ENCODE results near the gene AZIN2. TPM values are rescaled to one million over a fixed set of nuclear protein-coding genes. Genes with fewer than 3 reads are reported as not detected.
A peak's percentile ranks its signal among the peaks of the same experiment; 100 is the strongest.

The AZIN2 gene
- total RNA-seq, 6 experiments from 2014 or later: 0.62 to 1.2 (median 0.85) TPM

GRCh38 chr1:33111965-33112364 lies 31.0 kb downstream of the AZIN2 start:
- 34% methylated on average over 3 of the region's 3 CpGs for WGBS (ENCODE audit: insufficient coverage, low coverage, low lambda C conversion rate, missing lambda C conversion rate)
- ATAC-seq (peak in 1 of 4 donors; percentile 50), DNase-seq (no peak)

GRCh38 chr1:33117440-33118085 lies 36.6 kb downstream of the AZIN2 start:
- ATAC-seq (no peak), DNase-seq (no peak)
- intact Hi-C loops (cut with DNase I): no loop called here
- no peaks in the 10 kb centered on the region for H3K36me3 ChIP-seq
- H3K27ac ChIP-seq: no peak overlapping the region
- H3K4me1 ChIP-seq: no peaks in the 10 kb centered on the region
- H3K4me3 ChIP-seq: no peak overlapping the region
- no peaks in the 10 kb centered on the region for H3K27me3 ChIP-seq
- WGBS (ENCODE audit: insufficient coverage, low coverage, low lambda C conversion rate, missing lambda C conversion rate): 67% methylated on average over 4 of the region's 13 CpGs
- H3K9me3 ChIP-seq: no peaks in the 10 kb centered on the region
- TF ChIP-seq CTCF (IDR thresholded peaks at IDR 0.05) (no peak), POLR2A (IDR thresholded peaks at IDR 0.05) (no peak)

More at GRCh38 chr1:33111965-33112364, 31.0 kb downstream of the AZIN2 start:
- Histone ChIP-seq H3K9me3 (no peaks in the 10 kb centered on the region), H3K27ac (no peak overlapping the region), H3K36me3 (no peaks in the 10 kb centered on the region), H3K4me1 (no peaks in the 10 kb centered on the region), H3K4me3 (no peak overlapping the region), H3K27me3 (no peaks in the 10 kb centered on the region)
- intact Hi-C loops (cut with DNase I): no loop called here
- TF ChIP-seq POLR2A (IDR thresholded peaks at IDR 0.05): no peak
- peak in 3 of 4 donors; percentile 13 to 34 (median 28) for TF ChIP-seq CTCF (IDR thresholded peaks at IDR 0.05)

GRCh38 chr1:33118274-33118673 lies 37.3 kb downstream of the AZIN2 start:
- no peak for ATAC-seq
- no peak for TF ChIP-seq POLR2A (IDR thresholded peaks at IDR 0.05)
- H3K27ac ChIP-seq: no peak overlapping the region
- intact Hi-C loops (cut with DNase I): no loop called here
- no peaks in the 10 kb centered on the region for H3K36me3 ChIP-seq
- no peak for DNase-seq
- WGBS (ENCODE audit: insufficient coverage, low coverage, low lambda C conversion rate, missing lambda C conversion rate): 40% methylated on average over 1 of the region's 4 CpGs
- no peak overlapping the region for H3K4me3 ChIP-seq
- no peaks in the 10 kb centered on the region for H3K4me1 ChIP-seq
- H3K27me3 ChIP-seq: no peaks in the 10 kb centered on the region
- H3K9me3 ChIP-seq: no peaks in the 10 kb centered on the region

- ATAC-seq (no peak), DNase-seq (no peak)
- H3K4me1 ChIP-seq: no peaks in the 10 kb centered on the region
- no peaks in the 10 kb centered on the region for H3K27me3 ChIP-seq
- intact Hi-C loops (cut with DNase I): no loop called here
- TF ChIP-seq CTCF (IDR thresholded peaks at IDR 0.05) (no peak), POLR2A (IDR thresholded peaks at IDR 0.05) (no peak)
- H3K36me3 ChIP-seq: no peaks in the 10 kb centered on the region
- H3K27ac ChIP-seq: no peak overlapping the region
- no peak overlapping the region for H3K4me3 ChIP-seq
- WGBS (ENCODE audit: insufficient coverage, low coverage, low lambda C conversion rate, missing lambda C conversion rate): 71% methylated on average over 2 of the region's 2 CpGs
- no peaks in the 10 kb centered on the region for H3K9me3 ChIP-seq
Observed at GRCh38 chr1:33119050-33119449, 38.1 kb downstream of the AZIN2 start.

- intact Hi-C loops (cut with DNase I): no loop called here
Observed at GRCh38 chr1:33119532-33120217, 38.7 kb downstream of the AZIN2 start.

More at GRCh38 chr1:33119532-33120217, 38.7 kb downstream of the AZIN2 start:
- ATAC-seq (no peak), DNase-seq (no peak)
- Histone ChIP-seq H3K4me1 (no peaks in the 10 kb centered on the region), H3K9me3 (no peaks in the 10 kb centered on the region), H3K27me3 (no peaks in the 10 kb centered on the region), H3K4me3 (no peak overlapping the region), H3K36me3 (no peaks in the 10 kb centered on the region), H3K27ac (no peak overlapping the region)
- WGBS (ENCODE audit: insufficient coverage, low coverage, low lambda C conversion rate, missing lambda C conversion rate): 37% methylated on average over 4 of the region's 16 CpGs
- TF ChIP-seq POLR2A (IDR thresholded peaks at IDR 0.05) (no peak), CTCF (IDR thresholded peaks at IDR 0.05) (no peak)

All from right lobe of liver (tissue), 6 donors.